IPS DF 6.9 (cell line): ENCODE results near the gene BABAM2.

Experiments
- DNase-seq: peaks from one replicate; pipeline ENCODE4 v3.0.0-alpha.2; 2013; ENCODE audit warnings: low read depth, low spot score
- H3K27ac ChIP-seq: one replicate; pipeline ENCODE4 v1.5.1; 2013; ENCODE audit warnings: low read length, control low read depth
- H3K27me3 ChIP-seq: 2 replicates; pipeline ENCODE4 v1.6.1; 2013; ENCODE audit warnings: mild to moderate bottlenecking, low read length; ENCODE audit not compliant: control insufficient read depth, insufficient read depth
- H3K36me3 ChIP-seq: 2 replicates; pipeline ENCODE4 v1.6.1; 2013; ENCODE audit warnings: low read length; ENCODE audit not compliant: control insufficient read depth, insufficient read depth
- H3K4me1 ChIP-seq: 2 replicates; pipeline ENCODE4 v1.6.1; 2013; ENCODE audit warnings: low read length; ENCODE audit not compliant: control insufficient read depth, insufficient read depth
- H3K4me3 ChIP-seq: 2 replicates; pipeline ENCODE4 v1.5.1; 2013; ENCODE audit warnings: mild to moderate bottlenecking, low read length
- H3K9me3 ChIP-seq: 2 replicates; pipeline ENCODE4 v1.6.1; 2013; ENCODE audit warnings: low read length, inconsistent platforms; ENCODE audit not compliant: control insufficient read depth, insufficient read depth
- WGBS: extraction: QIAGEN DNeasy Blood & Tissue Kit; methylation state at CpG from one replicate; pipeline ENCODE4 v1.1.7; 2013; ENCODE audit warnings: mixed read lengths, missing lambda C conversion rate; ENCODE audit not compliant: insufficient read length, insufficient coverage; 5-methylcytosine and 5-hydroxymethylcytosine counted together

Gene BABAM2

GRCh38 chr2:28166956-28167355, 276.4 kb downstream of the BABAM2 start:
- no peak for DNase-seq
- no peak overlapping the region for H3K27ac ChIP-seq
- no peak overlapping the region for H3K4me3 ChIP-seq

DNA sequence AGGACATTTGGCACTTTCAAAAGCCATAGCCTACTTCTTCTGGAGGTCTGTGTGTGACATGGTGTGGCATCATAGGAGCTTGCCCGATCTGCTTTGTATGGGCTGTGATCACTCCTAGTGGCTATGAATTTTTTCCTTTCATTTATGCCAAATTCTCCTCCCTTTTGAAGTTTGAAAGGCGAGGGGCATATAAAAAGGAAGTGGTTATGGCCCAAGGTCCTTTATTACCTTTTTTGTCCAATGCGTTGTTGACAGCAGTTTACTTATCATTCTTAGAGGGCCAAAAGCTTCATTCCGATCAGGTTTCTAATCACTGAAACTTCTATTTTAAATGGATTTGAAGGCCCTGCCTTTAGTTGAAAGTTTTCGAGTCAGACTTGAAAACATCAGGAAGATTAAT, 277.8 kb downstream of the BABAM2 start:
- H3K36me3 ChIP-seq: no peaks in the 10 kb centered on the region
- H3K27me3 ChIP-seq: no peaks in the 10 kb centered on the region
- no CpG with 5 or more reads among the region's 5 CpGs for WGBS
- no peaks in the 10 kb centered on the region for H3K4me1 ChIP-seq
- no peak for DNase-seq
- no peak overlapping the region for H3K27ac ChIP-seq
- H3K9me3 ChIP-seq: no peaks in the 10 kb centered on the region
- no peak overlapping the region for H3K4me3 ChIP-seq

More at GRCh38 chr2:28166956-28167355, 276.4 kb downstream of the BABAM2 start:
- no peaks in the 10 kb centered on the region for H3K9me3 ChIP-seq
- H3K27me3 ChIP-seq: no peaks in the 10 kb centered on the region
- H3K4me1 ChIP-seq: no peaks in the 10 kb centered on the region
- no CpG with 5 or more reads among the region's 2 CpGs for WGBS
- no peaks in the 10 kb centered on the region for H3K36me3 ChIP-seq

- no peaks in the 10 kb centered on the region for H3K4me1 ChIP-seq
- no peaks in the 10 kb centered on the region for H3K36me3 ChIP-seq
- H3K27ac ChIP-seq: no peak overlapping the region
- H3K9me3 ChIP-seq: no peaks in the 10 kb centered on the region
- H3K27me3 ChIP-seq: no peaks in the 10 kb centered on the region
- no CpG with 5 or more reads among the region's 3 CpGs for WGBS
- H3K4me3 ChIP-seq: no peak overlapping the region
- no peak for DNase-seq
Observed at GRCh38 chr2:28169492-28169891, 279.0 kb downstream of the BABAM2 start.

GRCh38 chr2:28172114-28172898, 281.8 kb downstream of the BABAM2 start:
- H3K36me3 ChIP-seq: no peaks in the 10 kb centered on the region
- no peaks in the 10 kb centered on the region for H3K27me3 ChIP-seq
- DNase-seq: no peak
- H3K4me1 ChIP-seq: no peaks in the 10 kb centered on the region
- H3K4me3 ChIP-seq: no peak overlapping the region
- WGBS: no CpG with 5 or more reads among the region's 9 CpGs
- H3K9me3 ChIP-seq: no peaks in the 10 kb centered on the region
- H3K27ac ChIP-seq: no peak overlapping the region

- Histone ChIP-seq H3K4me1 (no peaks in the 10 kb centered on the region), H3K36me3 (no peaks in the 10 kb centered on the region), H3K27me3 (no peaks in the 10 kb centered on the region), H3K27ac (no peak overlapping the region), H3K4me3 (no peak overlapping the region), H3K9me3 (no peaks in the 10 kb centered on the region)
- no CpG with 5 or more reads among the region's 8 CpGs for WGBS
- no peak for DNase-seq
Observed at GRCh38 chr2:28173377-28173776, 282.8 kb downstream of the BABAM2 start.

- no CpG with 5 or more reads among the region's 4 CpGs for WGBS
- H3K27ac ChIP-seq: no peak overlapping the region
- H3K9me3 ChIP-seq: no peaks in the 10 kb centered on the region
- no peaks in the 10 kb centered on the region for H3K27me3 ChIP-seq
- no peaks in the 10 kb centered on the region for H3K36me3 ChIP-seq
- H3K4me3 ChIP-seq: no peak overlapping the region
- DNase-seq: no peak
- no peaks in the 10 kb centered on the region for H3K4me1 ChIP-seq
Observed at GRCh38 chr2:28174211-28174610, 283.7 kb downstream of the BABAM2 start.

- Histone ChIP-seq H3K4me1 (no peaks in the 10 kb centered on the region), H3K27ac (no peak overlapping the region), H3K9me3 (no peaks in the 10 kb centered on the region), H3K27me3 (no peaks in the 10 kb centered on the region), H3K4me3 (no peak overlapping the region), H3K36me3 (no peaks in the 10 kb centered on the region)
- no peak for DNase-seq
- no CpG with 5 or more reads among the region's 3 CpGs for WGBS
Observed at GRCh38 chr2:28175028-28175427, 284.5 kb downstream of the BABAM2 start.

GRCh38 chr2:28178946-28179345, 288.4 kb downstream of the BABAM2 start:
- Histone ChIP-seq H3K27me3 (no peaks in the 10 kb centered on the region), H3K9me3 (no peaks in the 10 kb centered on the region), H3K4me1 (no peaks in the 10 kb centered on the region), H3K27ac (no peak overlapping the region), H3K4me3 (no peak overlapping the region), H3K36me3 (no peaks in the 10 kb centered on the region)
- no CpG with 5 or more reads among the region's 1 CpG for WGBS
- no peak for DNase-seq

GRCh38 chr2:28181801-28182200, 291.3 kb downstream of the BABAM2 start:
- Histone ChIP-seq H3K4me1 (no peaks in the 10 kb centered on the region), H3K9me3 (no peaks in the 10 kb centered on the region), H3K36me3 (no peaks in the 10 kb centered on the region), H3K27me3 (no peaks in the 10 kb centered on the region), H3K27ac (no peak overlapping the region), H3K4me3 (no peak overlapping the region)
- WGBS: no CpG with 5 or more reads among the region's 3 CpGs
- DNase-seq: no peak

- H3K27ac ChIP-seq: no peak overlapping the region
- no CpG with 5 or more reads among the region's 6 CpGs for WGBS
Observed at GRCh38 chr2:28182348-28182747, 291.8 kb downstream of the BABAM2 start.

DNA sequence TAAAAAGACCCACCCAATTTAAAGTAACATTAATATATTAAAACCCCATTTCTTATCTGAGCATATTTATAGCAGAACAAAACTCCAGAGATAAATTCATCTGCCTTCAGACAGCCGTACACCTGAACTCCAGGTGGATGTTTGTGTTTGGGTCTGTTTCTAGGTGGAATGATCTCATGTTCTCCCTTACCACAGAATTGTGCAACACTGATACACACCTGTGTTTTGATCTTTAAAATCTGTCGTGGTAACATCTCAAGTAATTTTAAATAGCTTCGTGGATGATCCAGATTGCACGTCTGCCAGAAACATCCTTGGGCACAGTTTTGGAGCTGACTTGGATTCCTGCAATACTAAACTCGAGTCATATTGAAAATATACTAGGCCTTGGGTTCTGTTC, 294.6 kb downstream of the BABAM2 start:
- DNase-seq: no peak
- no peak overlapping the region for H3K27ac ChIP-seq
- H3K4me3 ChIP-seq: no peak overlapping the region
- H3K9me3 ChIP-seq: no peaks in the 10 kb centered on the region
- WGBS: no CpG with 5 or more reads among the region's 5 CpGs
- H3K4me1 ChIP-seq: no peaks in the 10 kb centered on the region
- H3K27me3 ChIP-seq: no peaks in the 10 kb centered on the region
- H3K36me3 ChIP-seq: no peaks in the 10 kb centered on the region

More at GRCh38 chr2:28182348-28182747, 291.8 kb downstream of the BABAM2 start:
- no peaks in the 10 kb centered on the region for H3K36me3 ChIP-seq
- DNase-seq: no peak
- H3K9me3 ChIP-seq: no peaks in the 10 kb centered on the region
- no peak overlapping the region for H3K4me3 ChIP-seq
- no peaks in the 10 kb centered on the region for H3K27me3 ChIP-seq
- H3K4me1 ChIP-seq: no peaks in the 10 kb centered on the region
